Stimulated activated CD4-positive, alpha-beta T cell treated with anti-CD3 and anti-CD28 coated beads, Interleukin-4, amount 100 ng/mL, for 1 hour (primary cell): ENCODE measurements around the gene CEACAM16.
A peak's percentile ranks its signal among the peaks of the same experiment; 100 is the strongest.
"Not testable (repeated sequence)": the region's sequence is repeated elsewhere in the genome, so short reads cannot be mapped to it uniquely, and the experiment has no call there.

Experiments used
- DNase-seq: peaks from one replicate; pipeline ENCODE4 v3.0.0-alpha.2; 2020

The CEACAM16 gene

DNA sequence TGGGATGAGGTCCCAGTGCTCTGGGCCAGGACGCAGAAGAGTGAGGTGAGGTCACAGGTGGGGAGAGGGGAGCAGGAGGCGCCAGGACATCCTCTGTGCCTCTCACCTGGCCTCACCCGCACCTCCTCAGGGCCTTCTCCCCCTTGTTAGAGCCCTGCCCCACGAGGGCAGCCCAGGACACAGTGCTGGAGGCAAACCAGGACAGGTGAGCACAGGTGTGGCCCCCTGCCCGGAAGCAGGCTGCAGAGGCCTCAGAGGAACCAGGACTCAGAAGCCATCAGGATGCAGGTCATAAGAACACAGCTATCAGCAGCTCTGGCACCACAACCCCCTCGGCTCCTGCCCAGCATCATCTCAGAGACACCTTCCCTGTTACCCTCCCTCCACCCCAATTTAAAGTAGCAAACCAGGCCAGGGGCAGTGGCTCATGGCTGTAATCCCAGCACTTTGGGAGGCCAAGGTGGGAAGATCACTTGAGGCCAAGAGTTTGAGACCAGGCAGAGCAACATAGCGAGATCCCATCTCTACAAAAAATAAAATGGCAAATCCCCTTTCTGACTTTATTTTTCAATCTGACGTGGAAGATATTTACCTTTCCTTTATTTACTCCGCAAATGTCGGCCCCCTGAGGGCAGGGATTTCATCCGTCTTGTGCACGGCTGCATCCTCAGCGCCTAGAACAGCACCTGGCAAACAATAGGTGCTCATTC, at the start of gene CEACAM16:
Gene CEACAM16 (plus strand): TSS at position 660 of the 710 bp plus-strand sequence. CDS start 2,306 bp downstream, outside the sequence.
- DNase-seq, result no peak

- no peak for DNase-seq
Measured at GRCh38 chr19:44649578-44650145, 49.3 kb upstream of the CEACAM16 start.

GRCh38 chr19:44653343-44653742, 45.6 kb upstream of the CEACAM16 start:
- DNase-seq, result no peak

DNA sequence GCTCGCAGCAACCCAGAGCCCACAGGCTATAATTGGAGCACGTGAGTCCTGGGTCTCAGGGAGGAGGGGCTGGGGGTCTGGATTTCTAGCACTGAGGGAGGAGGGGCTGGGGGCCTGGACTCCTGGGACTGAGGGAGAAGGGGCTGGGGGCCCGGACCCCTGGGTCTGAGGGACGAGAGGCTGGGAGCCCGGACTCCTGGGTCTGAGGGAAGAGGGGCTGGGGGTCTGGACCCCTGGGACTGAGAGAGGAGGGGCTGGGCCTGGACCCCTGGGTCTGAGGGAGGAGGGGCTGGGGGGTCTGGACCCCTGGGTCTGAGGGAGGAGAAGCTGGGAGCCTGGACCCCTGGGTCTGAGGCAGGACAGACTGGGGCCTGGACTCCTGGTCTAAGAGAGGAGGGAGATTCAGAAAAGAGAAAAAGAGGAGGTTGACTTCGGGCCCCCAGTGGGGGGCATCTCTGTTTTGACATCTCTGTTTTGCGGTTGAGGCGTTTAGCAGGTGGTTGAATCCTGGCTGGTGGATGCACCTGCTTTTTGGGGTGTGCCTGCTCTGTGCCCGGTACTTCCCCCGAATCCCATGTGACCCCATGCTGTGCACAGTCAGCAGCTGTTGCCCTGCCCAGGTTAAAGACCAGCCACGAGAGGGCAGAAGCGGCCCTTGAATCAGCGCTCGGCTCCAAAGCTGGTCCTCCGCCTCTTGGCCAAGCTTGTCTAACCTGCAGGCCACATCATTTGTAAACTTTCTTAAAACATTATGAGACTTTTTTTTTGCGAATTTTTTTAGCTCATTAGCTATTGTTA, 44.8 kb upstream of the CEACAM16 start:
- peak; percentile 69 for DNase-seq

DNA sequence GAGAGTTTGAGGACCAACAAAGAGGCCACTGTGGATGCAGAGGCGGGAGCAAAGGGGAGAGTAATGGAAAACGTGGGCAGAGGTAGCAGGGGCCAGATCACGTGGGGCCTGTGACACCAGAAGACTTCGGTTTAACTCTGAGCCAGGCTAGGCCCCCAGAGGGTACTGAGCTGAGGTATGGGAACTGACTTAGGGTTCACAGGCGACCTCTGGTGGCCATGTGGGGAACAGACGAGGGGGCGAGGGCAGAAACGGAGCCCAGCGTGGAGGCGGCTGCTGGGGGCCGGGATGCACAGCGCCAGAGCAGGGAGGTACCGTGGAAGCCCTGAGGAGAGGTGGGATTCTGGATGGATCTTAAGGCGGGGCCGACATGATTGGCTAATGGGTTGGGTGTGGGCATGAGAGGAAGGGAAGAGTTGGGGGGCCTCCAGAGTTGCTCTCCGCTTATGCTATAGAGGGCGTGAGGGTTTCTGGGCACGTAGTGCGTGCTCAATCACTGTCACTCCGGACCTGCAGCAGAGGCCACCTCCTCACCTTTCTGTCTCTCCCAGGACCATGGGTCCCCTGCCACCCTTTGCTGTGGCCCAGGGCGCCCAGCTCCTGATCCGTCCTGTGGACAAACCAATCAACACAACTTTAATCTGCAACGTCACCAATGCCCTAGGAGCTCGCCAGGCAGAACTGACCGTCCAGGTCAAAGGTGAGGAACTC, 41.6 kb upstream of the CEACAM16 start:
- peak; percentile 74 for DNase-seq

DNA sequence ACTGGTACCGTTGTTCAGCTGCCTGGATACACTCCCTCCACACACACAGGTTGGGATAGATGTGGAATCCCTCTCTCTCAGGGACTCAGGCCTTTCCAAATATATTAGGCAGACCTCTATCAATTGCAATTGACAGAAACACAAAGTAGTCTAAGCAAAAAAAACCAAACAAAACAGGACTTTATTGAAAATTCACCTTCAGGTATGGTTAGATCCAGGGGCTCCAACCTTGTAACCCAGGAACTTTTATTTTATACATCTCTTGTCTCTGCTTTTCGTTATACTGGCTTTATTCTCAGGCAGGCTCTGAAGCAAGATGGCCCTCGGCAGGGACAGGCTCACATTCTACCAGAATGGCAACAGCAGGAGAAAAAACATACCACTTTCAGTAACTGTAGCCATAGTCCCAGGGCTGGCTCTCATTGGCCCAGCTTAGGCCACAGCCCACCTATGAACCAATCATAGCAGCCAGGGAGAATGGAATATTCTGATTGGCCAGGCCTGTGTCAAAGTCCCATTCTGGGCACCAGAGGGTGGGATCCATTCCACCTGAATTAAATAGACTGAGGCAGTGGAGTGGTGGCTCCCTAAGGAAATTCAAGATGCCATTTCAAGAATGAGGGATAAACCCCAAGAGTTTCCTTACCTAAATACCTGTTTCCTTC, 40.8 kb upstream of the CEACAM16 start:
- no peak for DNase-seq

DNA sequence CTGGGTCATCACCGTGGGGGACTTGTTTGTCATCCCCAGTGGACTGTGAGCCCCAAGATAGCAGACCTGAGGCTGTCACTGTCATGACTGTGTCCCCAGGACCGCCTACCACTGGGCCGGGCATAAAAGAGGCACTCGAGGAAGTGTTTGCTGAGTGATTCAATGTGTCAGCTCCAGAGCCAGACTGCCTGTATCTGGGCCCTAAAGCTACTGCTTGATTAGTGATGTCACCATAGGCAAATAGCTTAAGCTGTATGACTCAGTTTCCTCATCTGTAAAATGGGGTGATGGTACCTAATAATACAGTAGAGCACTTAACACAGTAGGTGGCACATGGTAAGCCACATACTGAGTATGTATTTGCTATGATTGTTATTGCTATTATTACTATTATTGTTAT, 38.9 kb upstream of the CEACAM16 start:
- DNase-seq, result no peak

DNA sequence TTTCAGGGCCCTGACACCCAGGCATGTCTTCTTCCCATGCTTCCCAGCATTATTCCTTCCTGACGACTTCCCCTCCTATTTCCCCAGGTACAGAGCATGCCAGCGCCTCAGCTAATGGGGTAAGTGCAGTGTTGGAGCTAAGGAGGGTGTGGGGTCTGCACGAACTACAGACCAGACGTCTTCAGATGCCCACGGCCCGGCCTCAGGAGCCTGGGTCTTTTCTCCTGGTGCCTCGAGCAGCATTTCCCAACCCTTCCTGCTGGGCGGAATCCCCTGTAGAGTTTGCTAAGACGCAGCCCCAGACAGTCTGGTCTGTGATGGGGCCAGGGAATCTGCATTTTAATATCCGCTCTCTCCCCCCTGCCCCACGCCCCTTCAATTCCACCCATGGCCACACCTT, 37.7 kb upstream of the CEACAM16 start:
- no peak for DNase-seq

- DNase-seq, result no peak
Measured at GRCh38 chr19:44661904-44662303, 37.0 kb upstream of the CEACAM16 start.

DNA sequence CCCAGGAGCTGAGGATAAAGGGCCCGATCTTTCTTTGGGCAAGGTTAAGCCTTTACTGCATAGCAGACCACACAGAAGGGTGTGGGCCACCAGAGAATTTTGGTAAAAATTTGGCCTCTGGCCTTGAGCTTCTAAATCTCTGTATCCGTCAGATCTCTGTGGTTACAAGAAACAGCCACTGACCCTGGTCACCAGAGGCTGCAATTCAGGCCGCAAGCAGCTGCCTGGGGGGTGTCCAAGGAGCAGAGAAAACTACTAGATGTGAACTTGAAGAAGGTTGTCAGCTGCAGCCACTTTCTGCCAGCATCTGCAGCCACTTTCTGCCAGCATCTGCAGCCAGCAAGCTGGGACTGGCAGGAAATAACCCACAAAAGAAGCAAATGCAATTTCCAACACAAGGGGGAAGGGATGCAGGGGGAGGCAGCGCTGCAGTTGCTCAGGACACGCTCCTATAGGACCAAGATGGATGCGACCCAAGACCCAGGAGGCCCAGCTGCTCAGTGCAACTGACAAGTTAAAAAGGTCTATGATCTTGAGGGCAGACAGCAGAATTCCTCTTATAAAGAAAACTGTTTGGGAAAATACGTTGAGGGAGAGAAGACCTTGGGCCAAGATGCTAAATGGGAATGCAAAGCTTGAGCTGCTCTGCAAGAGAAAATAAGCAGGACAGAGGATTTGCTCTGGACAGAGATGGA, 36.1 kb upstream of the CEACAM16 start:
- DNase-seq, result no peak

- no peak for DNase-seq
Measured at GRCh38 chr19:44663996-44664395, 35.0 kb upstream of the CEACAM16 start.

DNA sequence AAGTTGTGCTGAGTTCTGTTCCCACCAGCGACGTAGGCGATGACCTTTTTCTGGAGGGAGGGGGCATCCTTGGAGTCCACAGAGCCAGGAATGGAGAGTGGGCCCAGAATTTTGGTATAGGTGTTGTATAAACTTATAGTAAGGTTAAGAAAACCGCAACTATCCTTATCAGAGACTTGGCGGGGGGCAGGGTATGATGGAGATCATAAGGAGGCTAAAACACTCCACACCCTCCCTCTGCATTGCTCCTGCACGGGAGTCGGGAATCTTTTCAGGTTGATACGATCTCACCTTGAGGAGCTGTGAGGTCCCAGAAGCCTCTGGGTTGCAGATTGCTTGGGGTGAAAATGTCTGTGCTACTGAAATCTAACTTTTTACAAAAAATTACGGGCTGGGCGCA, 34.0 kb upstream of the CEACAM16 start:
- DNase-seq, result no peak

GRCh38 chr19:44666852-44667556, 31.9 kb upstream of the CEACAM16 start:
- DNase-seq, result no peak

DNA sequence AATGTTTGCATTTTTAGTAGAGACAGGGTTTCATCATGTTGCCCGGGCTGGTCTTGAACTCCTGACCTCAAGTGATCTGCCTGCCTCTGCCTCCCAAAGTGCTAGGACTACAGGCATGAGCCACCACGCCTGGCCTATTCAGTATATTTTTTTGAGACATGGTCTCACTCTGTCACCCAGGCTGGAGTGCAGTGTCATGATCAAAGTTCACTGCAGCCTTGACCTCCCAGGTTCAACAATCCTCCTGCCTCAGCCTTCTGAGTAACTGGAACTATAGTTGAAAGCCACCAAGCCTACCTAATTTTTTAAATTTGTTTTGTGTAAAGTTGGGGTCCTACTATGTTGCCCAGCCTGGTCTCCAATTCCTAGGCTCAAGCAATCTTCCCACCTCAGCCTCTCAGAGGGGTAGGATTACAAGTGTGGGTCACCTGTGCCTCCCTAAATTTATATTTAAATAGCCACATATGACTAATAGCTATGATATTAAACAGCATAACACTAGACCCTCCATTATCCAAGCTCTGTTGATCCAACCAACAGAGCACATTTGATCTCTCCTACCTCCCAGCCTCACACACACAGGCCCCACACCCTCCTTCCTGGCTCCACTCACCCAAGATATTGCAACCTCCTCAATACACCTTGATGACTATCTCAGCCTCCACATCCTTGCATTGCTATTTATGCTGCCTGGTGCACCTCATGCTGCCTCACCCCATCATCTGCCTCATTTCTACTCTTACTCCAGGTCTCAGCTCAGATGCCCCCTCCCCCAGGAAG, 29.8 kb upstream of the CEACAM16 start:
- DNase-seq, result no peak

DNA sequence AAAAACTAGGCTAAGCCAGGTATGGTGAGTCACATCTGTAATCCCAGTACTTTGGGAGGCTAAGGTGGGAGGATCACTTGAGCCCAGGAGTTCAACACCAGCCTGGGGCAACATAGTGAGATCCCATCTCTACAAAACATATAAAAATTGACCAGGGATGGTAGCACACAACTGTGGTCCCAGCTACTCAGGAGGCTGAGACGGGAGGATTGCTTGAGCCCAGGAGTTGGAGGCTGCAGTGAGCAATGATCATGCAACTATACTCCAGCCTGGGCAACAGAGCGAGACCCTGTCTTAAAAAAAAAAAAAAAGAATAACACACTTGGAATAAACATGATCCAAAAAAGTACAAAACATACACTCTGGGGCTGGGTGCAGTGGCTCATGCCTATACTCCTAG, 28.9 kb upstream of the CEACAM16 start:
- not testable (repeated sequence) for DNase-seq

GRCh38 chr19:44671400-44671799, 27.6 kb upstream of the CEACAM16 start, which contains the start of gene CEACAM19:
CEACAM19 (plus strand) TSS chr19:44671482; CDS start chr19:44671932, 450 bp downstream.
- no peak for DNase-seq

GRCh38 chr19:44672226-44672625, 26.7 kb upstream of the CEACAM16 start:
- no peak for DNase-seq

- no peak for DNase-seq
Measured at GRCh38 chr19:44673510-44673909, 25.4 kb upstream of the CEACAM16 start.

GRCh38 chr19:44675521-44675920, 23.4 kb upstream of the CEACAM16 start:
- no peak for DNase-seq

GRCh38 chr19:44677019-44677811, 21.7 kb upstream of the CEACAM16 start:
- DNase-seq, result no peak
